Caco-2 (cell line): ENCODE results near the gene DOLK. TPM values are rescaled to one million over a fixed set of nuclear protein-coding genes. Genes with fewer than 3 reads are reported as not detected.
A peak's percentile ranks its signal among the peaks of the same experiment; 100 is the strongest.

ENCODE experiments used
- BruUV-seq: library from RNA; stranded (reverse); fragments of 400-500 nt; replicated peaks from 2 replicates; lab custom pipeline; 2021; lab: Mats Ljungman, UMichigan
- CTCF ChIA-PET: fragments of 300-600 bp; sonication (Branson Sonifier 250); formaldehyde crosslinking; loops from one replicate; lab custom pipeline; 2022; ENCODE audit warnings: antibody characterized with exemption; lab: Charles Lee
- POLR2A ChIA-PET: fragments of 300-600 bp; sonication (Branson Sonifier 250); formaldehyde crosslinking; loops from one replicate; lab custom pipeline; 2022; ENCODE audit warnings: antibody characterized with exemption; lab: Charles Lee
- DNase-seq, 2 experiments: peaks; one replicate each; pipeline versions ENCODE4 v3.0.0 to v3.0.0-alpha.2; 2020 to 2022
- H3K27me3 ChIP-seq: replicated peaks from 2 replicates; pipeline ENCODE4 v1.6.0; 2011; ENCODE audit warnings: low read length; ENCODE audit not compliant: control insufficient read depth, insufficient read depth
- H3K36me3 ChIP-seq: 2 replicates; pipeline ENCODE4 v1.5.1; 2011; ENCODE audit warnings: low read length; ENCODE audit not compliant: control insufficient read depth, insufficient read depth
- H3K4me1 ChIP-seq: fragments of 250-450 bp; sonication (Bioruptor Pico); 2 replicates; pipeline ENCODE4 v1.5.1; 2020; ENCODE audit warnings: mild to moderate bottlenecking
- H3K4me3 ChIP-seq: 2 replicates; pipeline ENCODE4 v1.5.1; 2011; ENCODE audit warnings: low read depth, mild to moderate bottlenecking, control low read depth, low read length
- H3K9me3 ChIP-seq: fragments of 250-450 bp; sonication (Bioruptor Pico); 2 replicates; pipeline ENCODE4 v1.5.1; 2020; ENCODE audit warnings: mild to moderate bottlenecking, moderate library complexity
- H3K27ac Mint-ChIP-seq: one replicate; pipeline ENCODE4 v1.8.0; 2022; ENCODE audit warnings: mixed read lengths; ENCODE audit not compliant: unreplicated experiment
- H3K27me3 Mint-ChIP-seq: one replicate; pipeline ENCODE4 v1.8.0; 2022; ENCODE audit warnings: mixed read lengths; ENCODE audit not compliant: insufficient read depth, unreplicated experiment
- H3K36me3 Mint-ChIP-seq: one replicate; pipeline ENCODE4 v1.8.0; 2022; ENCODE audit warnings: mild to moderate bottlenecking, mixed read lengths; ENCODE audit not compliant: insufficient read depth, unreplicated experiment
- H3K4me1 Mint-ChIP-seq: one replicate; pipeline ENCODE4 v1.8.0; 2022; ENCODE audit warnings: low read depth, mixed read lengths; ENCODE audit not compliant: unreplicated experiment
- H3K4me3 Mint-ChIP-seq: one replicate; pipeline ENCODE4 v1.8.0; 2022; ENCODE audit warnings: mild to moderate bottlenecking, moderate library complexity, mixed read lengths; ENCODE audit not compliant: unreplicated experiment
- H3K9me3 Mint-ChIP-seq: one replicate; pipeline ENCODE4 v1.8.0; 2022; ENCODE audit warnings: mixed read lengths; ENCODE audit not compliant: unreplicated experiment
- intact Hi-C: fragments of 100-400 bp; cut with micrococcal nuclease; formaldehyde crosslinking; loops from one replicate; pipeline ENCODE4 v1.10.0; 2022; ENCODE audit not compliant: unreplicated experiment
- total RNA-seq: library from RNA; stranded (reverse); gene quantifications from 2 replicates; pipeline ENCODE4 v1.2.3, GENCODE V29; 2022
- TF ChIP-seq, protein P1 (sequence below), 2 experiments: fragments of 200-600 bp in 1 of 2; IDR thresholded peaks; 1 replicate in 1 of 2; 2 replicates in 1 of 2; pipeline versions ENCODE4 v1.5.1 to v1.8.0; 2011 to 2022; ENCODE audit warnings: antibody characterized with exemption in 1 of 2, control low read depth in 1 of 2, inconsistent platforms in 1 of 2, low read depth in 1 of 2, low read length in 1 of 2, mild to moderate bottlenecking in 1 of 2, moderate library complexity in 1 of 2; ENCODE audit not compliant: insufficient read depth in 1 of 2, severe bottlenecking in 1 of 2, unreplicated experiment in 1 of 2

The DOLK gene
- total RNA-seq, 1 experiment from 2014 or later, result 27.2 TPM

DNA sequence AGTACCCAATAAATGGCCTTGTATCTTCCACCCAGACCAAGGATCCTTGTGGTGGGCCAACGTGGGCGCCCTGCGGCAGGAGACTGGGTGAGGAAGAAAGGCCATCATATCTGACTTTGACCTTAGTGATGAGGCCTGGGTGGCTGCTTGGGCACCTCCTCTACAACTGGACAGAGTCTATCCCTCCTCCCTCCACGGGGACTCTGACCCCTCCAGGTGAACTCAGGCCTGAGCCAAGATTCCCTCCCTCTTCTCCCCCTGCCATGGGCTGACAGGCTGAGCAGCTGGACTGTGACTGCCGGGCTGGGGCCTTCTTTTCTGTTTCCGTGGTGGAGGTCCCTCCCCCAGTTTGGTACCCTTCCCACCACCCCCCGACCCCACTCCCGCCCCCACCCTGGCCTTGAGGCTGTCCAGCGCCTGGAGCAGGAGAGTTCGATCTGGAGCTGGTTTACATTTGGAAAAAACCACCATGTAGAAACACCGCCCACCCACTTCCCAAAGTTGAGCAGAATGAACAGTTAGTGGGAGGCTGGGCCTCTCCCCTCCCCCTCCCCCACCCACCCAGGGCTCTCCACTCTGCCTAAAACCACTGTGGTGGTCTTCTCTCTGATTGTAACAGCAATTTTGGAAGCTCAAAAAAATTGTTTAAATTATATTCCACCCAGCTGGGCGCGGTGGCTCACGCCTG is 27.9 kb downstream of the DOLK start:
- H3K4me3 Mint-ChIP-seq, result no peak overlapping the region
- Histone ChIP-seq H3K9me3 (no peaks in the 10 kb centered on the region), H3K36me3 (no peaks in the 10 kb centered on the region; the same call in 1 of the 2 replicates), H3K4me3 (no peak overlapping the region), H3K4me1 (no peaks in the 10 kb centered on the region), H3K27me3 (no peaks in the 10 kb centered on the region)
- no peaks in the 10 kb centered on the region for H3K27me3 Mint-ChIP-seq
- POLR2A ChIA-PET, result interaction anchor here (0.5 kb wide), 1 partner anchor 14 kb away, joined by 4 read pairs; no protein-coding TSS in a partner anchor
- peaks cover 31% of the 10 kb centered on the region for H3K36me3 Mint-ChIP-seq
- intact Hi-C loops, result no loop called here
- H3K4me1 Mint-ChIP-seq, result peaks cover 6% of the 10 kb centered on the region
- CTCF ChIA-PET, result interaction anchor here (0.6 to 0.7 kb wide), 2 partner anchors 75 to 101 kb away, joined by 4 to 5 read pairs; partner anchors contain the start of gene ENDOG
- H3K9me3 Mint-ChIP-seq, result no peaks in the 10 kb centered on the region
- TF ChIP-seq, protein P1, sequence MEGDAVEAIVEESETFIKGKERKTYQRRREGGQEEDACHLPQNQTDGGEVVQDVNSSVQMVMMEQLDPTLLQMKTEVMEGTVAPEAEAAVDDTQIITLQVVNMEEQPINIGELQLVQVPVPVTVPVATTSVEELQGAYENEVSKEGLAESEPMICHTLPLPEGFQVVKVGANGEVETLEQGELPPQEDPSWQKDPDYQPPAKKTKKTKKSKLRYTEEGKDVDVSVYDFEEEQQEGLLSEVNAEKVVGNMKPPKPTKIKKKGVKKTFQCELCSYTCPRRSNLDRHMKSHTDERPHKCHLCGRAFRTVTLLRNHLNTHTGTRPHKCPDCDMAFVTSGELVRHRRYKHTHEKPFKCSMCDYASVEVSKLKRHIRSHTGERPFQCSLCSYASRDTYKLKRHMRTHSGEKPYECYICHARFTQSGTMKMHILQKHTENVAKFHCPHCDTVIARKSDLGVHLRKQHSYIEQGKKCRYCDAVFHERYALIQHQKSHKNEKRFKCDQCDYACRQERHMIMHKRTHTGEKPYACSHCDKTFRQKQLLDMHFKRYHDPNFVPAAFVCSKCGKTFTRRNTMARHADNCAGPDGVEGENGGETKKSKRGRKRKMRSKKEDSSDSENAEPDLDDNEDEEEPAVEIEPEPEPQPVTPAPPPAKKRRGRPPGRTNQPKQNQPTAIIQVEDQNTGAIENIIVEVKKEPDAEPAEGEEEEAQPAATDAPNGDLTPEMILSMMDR (IDR thresholded peaks at IDR 0.05; ENCODE audit: insufficient read depth in 1 of 2, low read depth in 1 of 2, low read length in 1 of 2, severe bottlenecking in 1 of 2, unreplicated experiment in 1 of 2), result no peak
- no peak overlapping the region for H3K27ac Mint-ChIP-seq
- no peak for DNase-seq
- BruUV-seq, result no TSS peak

DNA sequence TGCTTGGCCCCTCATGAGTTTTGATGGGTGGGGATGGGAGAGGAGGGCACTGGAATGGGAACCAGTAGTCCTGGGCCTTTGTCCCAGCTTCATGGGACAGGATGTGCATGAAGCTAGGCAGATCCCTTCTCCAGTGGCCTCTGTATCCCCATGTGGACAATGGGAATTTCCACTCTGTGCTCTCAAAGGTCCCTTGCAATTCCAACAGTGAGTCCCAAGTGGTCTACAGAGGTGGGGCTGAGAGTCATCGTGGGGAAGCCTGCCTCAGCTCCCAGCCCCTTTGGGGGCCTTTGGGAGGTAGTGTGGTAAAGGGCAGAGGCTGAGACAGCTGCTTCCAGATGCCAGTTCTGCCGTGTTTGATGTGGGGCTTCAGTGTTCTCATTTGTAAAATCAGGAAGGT is 28.5 kb downstream of the DOLK start:
- Histone ChIP-seq H3K27me3 (no peaks in the 10 kb centered on the region), H3K4me1 (no peaks in the 10 kb centered on the region), H3K9me3 (no peaks in the 10 kb centered on the region), H3K4me3 (no peak overlapping the region), H3K36me3 (no peaks in the 10 kb centered on the region; the same call in 1 of the 2 replicates)
- no peaks in the 10 kb centered on the region for H3K9me3 Mint-ChIP-seq
- no peak overlapping the region for H3K4me3 Mint-ChIP-seq
- ChIA-PET POLR2A (no interaction called here), CTCF (no interaction called here)
- no peaks in the 10 kb centered on the region for H3K27me3 Mint-ChIP-seq
- TF ChIP-seq, protein P1 (IDR thresholded peaks at IDR 0.05; ENCODE audit: insufficient read depth in 1 of 2, low read depth in 1 of 2, low read length in 1 of 2, severe bottlenecking in 1 of 2, unreplicated experiment in 1 of 2), result no peak
- no peak for DNase-seq
- peaks cover 6% of the 10 kb centered on the region for H3K4me1 Mint-ChIP-seq
- H3K27ac Mint-ChIP-seq, result no peak overlapping the region
- intact Hi-C loops, result no loop called here
- no TSS peak for BruUV-seq
- peaks cover 34% of the 10 kb centered on the region for H3K36me3 Mint-ChIP-seq

DNA sequence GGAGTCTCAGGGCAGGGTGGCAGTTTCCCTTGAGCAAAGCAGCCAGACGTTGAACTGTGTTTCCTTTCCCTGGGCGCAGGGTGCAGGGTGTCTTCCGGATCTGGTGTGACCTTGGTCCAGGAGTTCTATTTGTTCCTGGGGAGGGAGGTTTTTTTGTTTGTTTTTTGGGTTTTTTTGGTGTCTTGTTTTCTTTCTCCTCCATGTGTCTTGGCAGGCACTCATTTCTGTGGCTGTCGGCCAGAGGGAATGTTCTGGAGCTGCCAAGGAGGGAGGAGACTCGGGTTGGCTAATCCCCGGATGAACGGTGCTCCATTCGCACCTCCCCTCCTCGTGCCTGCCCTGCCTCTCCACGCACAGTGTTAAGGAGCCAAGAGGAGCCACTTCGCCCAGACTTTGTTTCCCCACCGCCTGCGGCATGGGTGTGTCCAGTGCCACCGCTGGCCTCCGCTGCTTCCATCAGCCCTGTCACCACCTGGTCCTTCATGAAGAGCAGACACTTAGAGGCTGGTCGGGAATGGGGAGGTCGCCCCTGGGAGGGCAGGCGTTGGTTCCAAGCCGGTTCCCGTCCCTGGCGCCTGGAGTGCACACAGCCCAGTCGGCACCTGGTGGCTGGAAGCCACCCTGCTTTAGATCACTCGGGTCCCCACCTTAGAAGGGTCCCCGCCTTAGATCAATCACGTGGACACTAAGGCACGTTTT is 30.1 kb downstream of the DOLK start:
- no peaks in the 10 kb centered on the region for H3K27me3 Mint-ChIP-seq
- Histone ChIP-seq H3K27me3 (no peaks in the 10 kb centered on the region), H3K9me3 (no peaks in the 10 kb centered on the region), H3K4me3 (no peak overlapping the region), H3K36me3 (no peaks in the 10 kb centered on the region; the same call in 1 of the 2 replicates), H3K4me1 (peaks cover 7% of the 10 kb centered on the region)
- TF ChIP-seq, protein P1 (IDR thresholded peaks at IDR 0.05; ENCODE audit: insufficient read depth in 1 of 2, low read depth in 1 of 2, low read length in 1 of 2, severe bottlenecking in 1 of 2, unreplicated experiment in 1 of 2), result no peak
- H3K4me1 Mint-ChIP-seq, result peaks cover 16% of the 10 kb centered on the region
- no peak overlapping the region for H3K27ac Mint-ChIP-seq
- peaks cover 42% of the 10 kb centered on the region for H3K36me3 Mint-ChIP-seq
- CTCF ChIA-PET, result no interaction called here
- intact Hi-C loops, result no loop called here
- POLR2A ChIA-PET, result no interaction called here
- TSS peak; percentile 24 for BruUV-seq
- H3K9me3 Mint-ChIP-seq, result no peaks in the 10 kb centered on the region
- no peak for DNase-seq
- no peak overlapping the region for H3K4me3 Mint-ChIP-seq
